KG1 (cell line): ENCODE measurements around the gene TSHR.
"Not testable (repeated sequence)": the region's sequence is repeated elsewhere in the genome, so short reads cannot be mapped to it uniquely, and the experiment has no call there.

Source experiments
- DNase-seq: peaks from one replicate; lab custom pipeline; 2025; lab: John Stamatoyannopoulos, UW

Gene TSHR

DNA sequence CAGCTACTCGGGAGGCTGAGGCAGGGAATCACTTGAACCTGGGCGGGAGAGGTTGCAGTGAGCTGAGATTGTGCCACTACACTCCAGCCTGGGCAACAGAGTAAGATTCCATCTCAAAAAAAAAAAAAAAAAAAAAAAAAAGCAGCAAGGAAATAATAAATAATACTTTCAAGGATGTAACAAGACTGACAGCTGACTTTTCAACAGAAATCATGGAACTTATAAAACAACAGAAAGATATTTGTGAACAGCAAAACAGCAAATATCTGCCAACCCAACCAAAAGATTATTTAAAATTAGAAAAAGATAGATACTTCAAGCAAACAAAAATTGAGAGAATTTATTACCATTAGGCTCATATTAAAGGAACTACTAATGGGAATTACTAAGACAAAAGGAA is 115.1 kb downstream of the TSHR start:
- no peak for DNase-seq

DNA sequence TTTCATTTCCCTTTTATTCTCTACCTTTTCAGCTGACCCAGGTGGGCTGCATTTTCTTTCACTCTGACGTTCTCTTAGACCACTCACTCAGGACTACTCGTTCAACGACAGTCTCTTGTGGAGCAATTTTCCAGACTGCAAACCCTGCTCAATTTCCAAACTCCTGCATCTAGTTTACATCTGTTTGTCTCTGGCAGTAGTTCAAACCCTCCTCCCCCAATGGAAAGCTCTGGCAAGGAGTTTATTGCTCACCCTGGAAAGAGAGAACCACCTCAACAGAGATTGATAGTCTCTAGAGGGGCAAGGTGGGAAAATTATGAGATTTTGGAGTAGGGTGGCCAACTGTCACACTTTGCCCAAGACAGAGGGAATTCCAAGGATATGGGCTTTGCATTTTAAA is 130.2 kb downstream of the TSHR start:
- DNase-seq = no peak

GRCh38 chr14:81087230-81087629 is 131.8 kb downstream of the TSHR start:
- DNase-seq = no peak

DNA sequence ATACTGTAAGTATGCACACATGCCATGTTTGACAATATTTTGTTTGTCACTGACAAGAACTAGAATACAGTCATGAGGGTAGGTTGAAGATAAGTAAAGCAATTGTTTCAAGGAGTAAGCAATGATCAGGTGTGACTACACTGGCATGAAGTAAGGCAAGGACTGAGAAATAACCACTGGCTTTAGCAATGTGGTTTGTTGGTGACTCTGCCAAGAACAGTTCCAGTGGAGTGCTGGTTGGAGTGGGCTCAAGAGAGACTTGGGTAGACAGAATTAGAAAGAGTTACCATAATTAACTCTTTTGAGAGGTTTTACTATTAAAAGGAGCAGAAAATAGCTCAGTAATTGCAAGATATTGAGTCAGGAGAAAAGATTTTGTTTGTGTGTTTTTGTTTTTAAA is 135.7 kb downstream of the TSHR start:
- DNase-seq = no peak

- DNase-seq = no peak
Measured at GRCh38 chr14:81091660-81092059, 136.2 kb downstream of the TSHR start.

GRCh38 chr14:81093651-81094050 is 138.2 kb downstream of the TSHR start:
- DNase-seq = no peak

DNA sequence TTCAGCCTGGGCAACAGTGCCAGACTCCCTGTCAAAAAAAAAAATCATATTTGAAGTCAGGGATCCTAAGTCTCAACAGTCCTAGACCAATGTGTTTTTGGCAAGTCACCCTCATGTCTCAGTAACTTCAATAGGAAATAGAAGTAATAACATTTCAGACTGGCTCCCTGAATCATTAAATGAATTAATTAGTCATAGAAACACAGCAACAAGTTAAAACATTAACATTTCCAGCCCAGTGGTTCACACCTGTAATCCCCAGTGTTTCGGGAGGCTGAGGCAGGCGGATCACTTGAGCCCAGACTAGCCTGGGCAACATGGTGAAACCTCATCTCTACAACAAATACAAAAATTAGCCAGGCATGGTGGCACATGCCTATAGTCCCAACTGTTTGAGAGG is 140.1 kb downstream of the TSHR start:
- DNase-seq = no peak

GRCh38 chr14:81096656-81097055 is 141.2 kb downstream of the TSHR start:
- DNase-seq = no peak

DNA sequence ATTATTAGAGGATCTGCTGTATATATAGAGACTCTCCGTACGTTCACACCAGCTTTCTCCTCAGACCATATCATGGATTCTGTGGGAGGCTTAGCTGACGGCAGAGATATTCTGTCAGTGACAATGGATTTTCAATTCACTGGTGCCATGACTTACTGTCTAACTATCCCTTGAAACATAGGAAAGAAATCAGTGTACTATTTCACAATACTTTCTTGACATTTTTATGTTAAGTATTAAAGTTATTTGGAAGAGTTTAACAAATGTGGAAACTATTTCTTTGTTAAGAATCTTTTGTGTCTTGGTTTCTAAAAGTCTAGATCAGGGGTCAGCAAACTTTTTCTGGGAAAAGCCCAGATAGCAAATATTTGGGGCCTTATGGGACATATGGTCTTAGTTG is 146.8 kb downstream of the TSHR start:
- DNase-seq = no peak

DNA sequence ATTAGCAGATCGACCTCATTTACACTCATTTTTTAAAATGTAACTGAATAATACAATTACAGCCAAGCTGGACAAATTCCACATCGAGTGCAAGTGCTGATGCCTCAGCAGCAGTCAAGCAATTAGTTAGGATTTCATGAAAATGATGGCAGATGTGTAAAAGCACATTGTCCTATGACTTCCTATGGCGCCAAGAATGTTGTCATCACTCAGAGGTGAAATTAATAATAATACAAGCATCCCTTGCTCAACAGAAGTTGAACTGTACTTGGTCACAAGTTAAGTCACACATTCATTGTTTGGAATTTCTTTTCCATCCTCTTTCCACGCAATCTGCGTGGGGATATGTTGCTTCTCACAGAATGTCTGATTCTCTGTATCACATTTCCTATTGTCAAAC is 148.0 kb downstream of the TSHR start:
- DNase-seq = no peak

- no peak for DNase-seq
Measured at GRCh38 chr14:81105378-81105777, 150.0 kb downstream of the TSHR start.

GRCh38 chr14:81105961-81106360 is 150.5 kb downstream of the TSHR start:
- no peak for DNase-seq

DNA sequence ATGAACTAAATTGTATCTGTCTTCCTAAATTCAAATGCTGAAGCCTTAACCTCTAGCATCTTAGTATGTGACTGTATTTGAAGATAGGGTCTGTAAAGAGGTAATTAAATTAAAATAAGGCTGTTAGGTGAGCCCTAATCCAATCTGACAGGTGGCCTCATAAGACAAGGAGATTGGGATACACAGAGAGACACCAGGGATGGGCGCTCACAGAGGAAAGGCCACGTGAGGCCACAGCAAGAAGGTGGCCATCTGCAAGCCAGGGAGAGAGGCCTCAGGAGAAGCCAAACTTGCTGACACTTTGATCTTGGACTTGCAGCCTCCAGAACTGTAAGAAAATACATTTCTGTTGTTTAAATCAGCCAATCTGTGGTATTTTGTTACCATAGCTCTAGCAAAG is 154.8 kb downstream of the TSHR start:
- no peak for DNase-seq

- DNase-seq = no peak
Measured at GRCh38 chr14:81113176-81113575, 157.8 kb downstream of the TSHR start.

GRCh38 chr14:81113945-81114820 is 158.8 kb downstream of the TSHR start:
- DNase-seq = not testable (repeated sequence)

GRCh38 chr14:81120501-81120900 is 165.1 kb downstream of the TSHR start:
- DNase-seq = no peak

- DNase-seq = no peak
Measured at GRCh38 chr14:81122326-81122725, 166.9 kb downstream of the TSHR start.

DNA sequence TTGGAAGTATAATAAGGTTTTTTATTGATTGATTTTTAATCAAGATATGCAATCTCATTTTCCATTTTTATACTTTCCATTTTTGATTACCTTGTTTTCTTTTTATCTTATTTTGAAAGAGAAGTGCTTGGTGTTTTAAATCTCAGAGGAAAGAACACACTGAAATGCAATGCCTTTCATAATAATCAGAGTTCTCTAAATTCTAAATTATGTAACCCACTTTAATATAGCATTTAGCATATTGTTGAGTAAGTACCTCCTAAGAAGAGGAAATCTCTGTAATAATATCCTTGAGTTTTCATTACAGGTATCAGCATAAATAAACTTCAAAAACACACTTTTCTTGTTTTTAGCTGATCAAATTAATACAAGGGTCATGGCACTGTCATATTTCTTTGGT is 168.4 kb downstream of the TSHR start:
- DNase-seq = no peak

- DNase-seq = no peak
Measured at GRCh38 chr14:81125536-81125935, 170.1 kb downstream of the TSHR start.

DNA sequence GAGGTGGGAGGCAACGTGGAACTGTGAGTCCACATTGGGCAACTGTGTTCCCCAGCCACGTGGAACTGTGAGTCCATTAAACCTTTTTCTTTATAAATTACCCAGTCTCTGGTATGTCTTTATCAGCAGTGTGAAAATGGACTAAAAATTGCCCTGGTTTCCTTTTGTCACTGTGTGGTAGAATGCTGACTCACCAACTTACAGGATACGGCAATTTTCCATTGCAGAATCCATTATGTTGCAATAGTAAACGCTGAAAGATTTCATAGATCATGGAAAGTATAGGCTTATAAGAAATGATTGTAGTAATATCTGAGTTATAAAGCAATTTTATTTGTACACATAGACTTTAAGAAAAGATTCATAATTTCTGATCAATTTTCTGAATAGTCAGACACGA is 172.4 kb downstream of the TSHR start:
- DNase-seq = no peak

GRCh38 chr14:81129242-81129641 is 173.8 kb downstream of the TSHR start:
- no peak for DNase-seq

DNA sequence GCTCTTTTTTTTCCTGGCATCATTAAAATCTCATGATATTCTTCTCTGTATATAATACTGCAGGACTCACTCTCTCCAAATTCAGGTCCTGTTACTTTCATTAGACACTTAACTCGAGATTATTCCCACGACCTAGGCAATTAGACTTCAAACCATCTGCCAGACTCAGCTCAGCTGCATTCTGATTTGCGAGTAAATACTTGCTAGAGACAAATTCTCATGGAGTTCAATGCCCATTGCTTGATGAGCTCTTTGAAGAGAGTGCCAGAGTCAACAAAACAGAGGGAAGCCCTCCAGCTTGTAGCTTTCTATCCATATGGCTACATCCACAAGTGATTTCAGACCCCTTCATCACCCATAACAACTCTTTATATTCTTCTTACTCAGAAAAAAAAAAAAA is 177.0 kb downstream of the TSHR start:
- no peak for DNase-seq

- no peak for DNase-seq
Measured at GRCh38 chr14:81133400-81133799, 178.0 kb downstream of the TSHR start.

- DNase-seq = no peak
Measured at GRCh38 chr14:81137316-81137715, 181.9 kb downstream of the TSHR start.
